SK-N-SH (cell line): Measurements from ENCODE around the gene CADM2. TPM values are rescaled to one million over a fixed set of nuclear protein-coding genes. Genes with fewer than 3 reads are reported as not detected.

ENCODE experiments used
- CTCF ChIA-PET: fragments of 300-600, 350-600 bp; formaldehyde crosslinking; extraction: SDS; loops from one replicate; lab custom pipeline; 2021; lab: Yijun Ruan, JAX
- POLR2A ChIA-PET: fragments of 350-600 bp; sonication (Branson Sonifier 250); formaldehyde crosslinking; extraction: SDS; loops from one replicate; lab custom pipeline; 2020; ENCODE audit warnings: antibody characterized with exemption, inconsistent platforms; lab: Yijun Ruan, JAX
- DNase-seq: peaks from one replicate; pipeline ENCODE4 v3.0.0; 2012
- H2AFZ ChIP-seq: fragments of 200-600 bp; sonication (generic); 2 replicates; pipeline ENCODE4 v1.8.1; 2016; ENCODE audit warnings: antibody characterized with exemption, mild to moderate bottlenecking, low read depth
- H3F3A ChIP-seq: fragments of 200-600 bp; sonication (generic); replicated peaks from 2 replicates; pipeline ENCODE3; 2016; ENCODE audit warnings: antibody characterized with exemption, mild to moderate bottlenecking; ENCODE audit not compliant: insufficient read depth
- H3K27ac ChIP-seq, 2 experiments: fragments of 200-500 bp in 1 of 2; fragments of 200-600 bp in 1 of 2; sonication (Bioruptor generic) in 1 of 2; sonication (generic), shearing (Covaris generic) in 1 of 2; 2 replicates each; pipeline versions ENCODE4 v1.5.1 to v1.6.1; 2014 to 2016; ENCODE audit warnings: low read depth in 2 of 2, inconsistent platforms in 1 of 2, low read length in 1 of 2, mild to moderate bottlenecking in 1 of 2, mixed read lengths in 1 of 2
- H3K27me3 ChIP-seq: fragments of 200-600 bp; sonication (generic), shearing (Covaris generic); 2 replicates; pipeline ENCODE4 v1.6.1; 2016; ENCODE audit warnings: mixed run types; ENCODE audit not compliant: insufficient read depth
- H3K36me3 ChIP-seq, 2 experiments: fragments of 200-500 bp in 1 of 2; fragments of 200-600 bp in 1 of 2; sonication (Bioruptor generic) in 1 of 2; sonication (generic) in 1 of 2; replicated peaks in 1 of 2; 2 replicates each; pipeline versions ENCODE3 to v1.5.1; 2014 to 2016; ENCODE audit warnings: low read length in 1 of 2, mild to moderate bottlenecking in 1 of 2; ENCODE audit not compliant: insufficient read depth in 2 of 2, control insufficient read depth in 1 of 2
- H3K4me1 ChIP-seq, 2 experiments: fragments of 200-500 bp in 1 of 2; fragments of 200-600 bp in 1 of 2; sonication (Bioruptor generic) in 1 of 2; sonication (generic), shearing (Covaris generic) in 1 of 2; 2 replicates each; pipeline versions ENCODE4 v1.5.1 to v1.6.1; 2014 to 2016; ENCODE audit warnings: low read depth in 1 of 2, low read length in 1 of 2, mixed run types in 1 of 2; ENCODE audit not compliant: insufficient read depth in 2 of 2, control insufficient read depth in 1 of 2
- H3K4me2 ChIP-seq: fragments of 200-600 bp; sonication (generic), shearing (Covaris generic); 2 replicates; pipeline ENCODE4 v1.6.1; 2017; ENCODE audit warnings: mixed run types
- H3K4me3 ChIP-seq, 2 experiments: fragments of 200-500 bp in 1 of 2; fragments of 200-600 bp in 1 of 2; sonication (Bioruptor generic) in 1 of 2; sonication (generic), shearing (Covaris generic) in 1 of 2; 2 replicates each; pipeline versions ENCODE4 v1.5.1 to v1.8.1; 2014 to 2016; ENCODE audit warnings: low read depth in 2 of 2, inconsistent platforms in 1 of 2, low read length in 1 of 2, mild to moderate bottlenecking in 1 of 2, mixed read lengths in 1 of 2, moderate library complexity in 1 of 2
- H3K79me2 ChIP-seq: fragments of 200-600 bp; sonication (generic); 2 replicates; pipeline ENCODE4 v1.8.1; 2017; ENCODE audit warnings: mild to moderate bottlenecking; ENCODE audit not compliant: insufficient read depth
- H3K9ac ChIP-seq: fragments of 200-600 bp; sonication (generic); 2 replicates; pipeline ENCODE4 v1.6.1; 2017; ENCODE audit warnings: mixed run types
- H3K9me2 ChIP-seq: fragments of 200-600 bp; sonication (generic); 2 replicates; pipeline ENCODE4 v1.6.1; 2017; ENCODE audit warnings: mixed run types
- H3K9me3 ChIP-seq: fragments of 200-600 bp; sonication (generic); 2 replicates; pipeline ENCODE4 v1.6.1; 2017; ENCODE audit warnings: mixed run types, mild to moderate bottlenecking, moderate library complexity
- H4K20me1 ChIP-seq: fragments of 200-600 bp; sonication (generic); 2 replicates; pipeline ENCODE4 v1.6.1; 2017; ENCODE audit warnings: mild to moderate bottlenecking, mixed run types; ENCODE audit not compliant: insufficient read depth
- CHD2 ChIP-seq: fragments of 150-350 bp; IDR thresholded peaks from 2 replicates; pipeline ENCODE4 v1.6.1; 2018; ENCODE audit warnings: low read length; ENCODE audit not compliant: partially characterized antibody
- ELF1 ChIP-seq: IDR thresholded peaks from 2 replicates; pipeline ENCODE4 v1.4.0; 2012
- EP300 ChIP-seq, 2 experiments: IDR thresholded peaks; 2 replicates each; pipeline versions ENCODE4 v1.4.0 to v1.6.1; 2012; ENCODE audit warnings: borderline replicate concordance in 1 of 2, low read depth in 1 of 2, low read length in 1 of 2
- FOSL2 ChIP-seq: IDR thresholded peaks from 2 replicates; pipeline ENCODE4 v1.4.0; 2012; ENCODE audit warnings: low read depth, mild to moderate bottlenecking, moderate library complexity, borderline replicate concordance
- GATA2 ChIP-seq: sonication (generic); formaldehyde crosslinking; IDR thresholded peaks from 2 replicates; pipeline ENCODE4 v1.5.0; 2020; ENCODE audit warnings: mild to moderate bottlenecking, missing genetic modification reagents
- JUND ChIP-seq: IDR thresholded peaks from 2 replicates; pipeline ENCODE4 v1.4.0; 2012
- MEF2A ChIP-seq: IDR thresholded peaks from 2 replicates; pipeline ENCODE4 v1.4.0; 2012; ENCODE audit warnings: low read depth, borderline replicate concordance
- NRF1 ChIP-seq: IDR thresholded peaks from 2 replicates; pipeline ENCODE4 v1.6.1; 2012; ENCODE audit warnings: low read depth, mild to moderate bottlenecking, low read length
- RAD21 ChIP-seq: IDR thresholded peaks from 2 replicates; pipeline ENCODE4 v1.6.1; 2012; ENCODE audit warnings: mild to moderate bottlenecking, low read length
- RCOR1 ChIP-seq: fragments of 150-350 bp; IDR thresholded peaks from 2 replicates; pipeline ENCODE4 v1.6.1; 2017; ENCODE audit warnings: antibody characterized with exemption, low read length
- RXRA ChIP-seq: IDR thresholded peaks from 2 replicates; pipeline ENCODE4 v1.4.0; 2012; ENCODE audit warnings: low read depth, mild to moderate bottlenecking, borderline replicate concordance
- SMC3 ChIP-seq: IDR thresholded peaks from 2 replicates; pipeline ENCODE4 v1.6.1; 2012; ENCODE audit warnings: low read depth, low read length, improper control_type of control experiment
- TEAD4 ChIP-seq: IDR thresholded peaks from 2 replicates; pipeline ENCODE4 v1.4.0; 2012; ENCODE audit warnings: mild to moderate bottlenecking, borderline replicate concordance; ENCODE audit not compliant: insufficient read depth
- YY1 ChIP-seq: IDR thresholded peaks from 2 replicates; pipeline ENCODE4 v1.4.0; 2012; ENCODE audit warnings: low read depth, mild to moderate bottlenecking
- WGBS: methylation state at CpG from one replicate; pipeline ENCODE4 v1.1.6; 2017; ENCODE audit warnings: low lambda C conversion rate; 5-methylcytosine and 5-hydroxymethylcytosine counted together
- polyA plus RNA-seq, 3 experiments: library from polyadenylated mRNA; depleted of rRNA; stranded (reverse); fragments of >200 nt; gene quantifications; 2 replicates each; pipeline ENCODE4 v1.2.3, GENCODE V29; 2012
- TF ChIP-seq, protein P1 (sequence below): IDR thresholded peaks from 2 replicates; pipeline ENCODE4 v1.4.0; 2012; ENCODE audit warnings: low read depth
- TF ChIP-seq, protein P2 (sequence below): IDR thresholded peaks from 2 replicates; pipeline ENCODE4; 2012
- TF ChIP-seq, protein P3 (sequence below): IDR thresholded peaks from 2 replicates; pipeline ENCODE4 v1.4.0; 2012; ENCODE audit warnings: low read depth, borderline replicate concordance
- TF ChIP-seq, protein P4 (sequence below): fragments of 150-350 bp; IDR thresholded peaks from 2 replicates; pipeline ENCODE4 v1.6.1; 2017; ENCODE audit warnings: antibody characterized with exemption, low read length, low read depth, borderline replicate concordance

CADM2 gene
- polyA plus RNA-seq, 1 of the 3 experiments (the other 2 are of a cell fraction): 0.46 TPM

DNA sequence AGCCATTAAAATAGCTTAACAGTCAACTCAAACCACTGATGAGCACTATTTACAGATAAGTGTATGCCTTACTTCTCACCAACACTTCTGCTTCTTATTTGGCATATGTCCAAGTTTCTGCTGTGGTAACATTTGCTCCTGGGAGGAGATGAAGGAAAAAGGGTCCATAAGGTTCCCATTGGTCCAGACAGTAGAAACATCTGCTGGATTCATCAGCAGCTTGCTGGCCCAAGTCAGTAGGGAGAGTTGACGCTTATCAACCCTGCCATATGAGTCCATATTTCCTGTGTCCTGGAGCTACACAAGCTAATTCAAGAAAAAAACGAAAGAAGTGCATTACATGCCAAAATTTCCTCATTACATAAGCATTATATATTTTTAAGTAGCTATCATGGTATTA, 824.5 kb downstream of the CADM2 start:
- TF ChIP-seq, protein P1, sequence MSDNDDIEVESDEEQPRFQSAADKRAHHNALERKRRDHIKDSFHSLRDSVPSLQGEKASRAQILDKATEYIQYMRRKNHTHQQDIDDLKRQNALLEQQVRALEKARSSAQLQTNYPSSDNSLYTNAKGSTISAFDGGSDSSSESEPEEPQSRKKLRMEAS: no peak
- TF ChIP-seq RAD21 (no peak), YY1 (no peak), EP300 (IDR thresholded peaks at IDR 0.05; ENCODE audit: borderline replicate concordance in 1 of 2, low read depth in 1 of 2, low read length in 1 of 2) (no peak), CHD2 (no peak), RXRA (no peak), RCOR1 (no peak), ELF1 (no peak), TEAD4 (no peak), NRF1 (no peak), MEF2A (no peak), JUND (no peak), GATA2 (CRISPR knock-in tag) (no peak), SMC3 (no peak), FOSL2 (no peak)
- TF ChIP-seq, protein P2, sequence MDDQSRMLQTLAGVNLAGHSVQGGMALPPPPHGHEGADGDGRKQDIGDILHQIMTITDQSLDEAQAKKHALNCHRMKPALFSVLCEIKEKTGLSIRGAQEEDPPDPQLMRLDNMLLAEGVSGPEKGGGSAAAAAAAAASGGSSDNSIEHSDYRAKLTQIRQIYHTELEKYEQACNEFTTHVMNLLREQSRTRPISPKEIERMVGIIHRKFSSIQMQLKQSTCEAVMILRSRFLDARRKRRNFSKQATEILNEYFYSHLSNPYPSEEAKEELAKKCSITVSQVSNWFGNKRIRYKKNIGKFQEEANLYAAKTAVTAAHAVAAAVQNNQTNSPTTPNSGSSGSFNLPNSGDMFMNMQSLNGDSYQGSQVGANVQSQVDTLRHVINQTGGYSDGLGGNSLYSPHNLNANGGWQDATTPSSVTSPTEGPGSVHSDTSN: no peak
- TF ChIP-seq, protein P3, sequence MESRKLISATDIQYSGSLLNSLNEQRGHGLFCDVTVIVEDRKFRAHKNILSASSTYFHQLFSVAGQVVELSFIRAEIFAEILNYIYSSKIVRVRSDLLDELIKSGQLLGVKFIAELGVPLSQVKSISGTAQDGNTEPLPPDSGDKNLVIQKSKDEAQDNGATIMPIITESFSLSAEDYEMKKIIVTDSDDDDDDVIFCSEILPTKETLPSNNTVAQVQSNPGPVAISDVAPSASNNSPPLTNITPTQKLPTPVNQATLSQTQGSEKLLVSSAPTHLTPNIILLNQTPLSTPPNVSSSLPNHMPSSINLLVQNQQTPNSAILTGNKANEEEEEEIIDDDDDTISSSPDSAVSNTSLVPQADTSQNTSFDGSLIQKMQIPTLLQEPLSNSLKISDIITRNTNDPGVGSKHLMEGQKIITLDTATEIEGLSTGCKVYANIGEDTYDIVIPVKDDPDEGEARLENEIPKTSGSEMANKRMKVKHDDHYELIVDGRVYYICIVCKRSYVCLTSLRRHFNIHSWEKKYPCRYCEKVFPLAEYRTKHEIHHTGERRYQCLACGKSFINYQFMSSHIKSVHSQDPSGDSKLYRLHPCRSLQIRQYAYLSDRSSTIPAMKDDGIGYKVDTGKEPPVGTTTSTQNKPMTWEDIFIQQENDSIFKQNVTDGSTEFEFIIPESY: no peak
- TF ChIP-seq, protein P4, sequence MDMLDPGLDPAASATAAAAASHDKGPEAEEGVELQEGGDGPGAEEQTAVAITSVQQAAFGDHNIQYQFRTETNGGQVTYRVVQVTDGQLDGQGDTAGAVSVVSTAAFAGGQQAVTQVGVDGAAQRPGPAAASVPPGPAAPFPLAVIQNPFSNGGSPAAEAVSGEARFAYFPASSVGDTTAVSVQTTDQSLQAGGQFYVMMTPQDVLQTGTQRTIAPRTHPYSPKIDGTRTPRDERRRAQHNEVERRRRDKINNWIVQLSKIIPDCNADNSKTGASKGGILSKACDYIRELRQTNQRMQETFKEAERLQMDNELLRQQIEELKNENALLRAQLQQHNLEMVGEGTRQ: no peak
- 38% methylated on average over 2 of the region's 2 CpGs for WGBS
- Histone ChIP-seq H3K9ac (no peak overlapping the region), H4K20me1 (no peaks in the 10 kb centered on the region), H3K9me3 (no peaks in the 10 kb centered on the region), H3K79me2 (no peaks in the 10 kb centered on the region), H3K4me1 (peaks cover 0 to 2% of the 10 kb centered on the region in 2 experiments; a peak in 1 of 4 replicates), H3K9me2 (no peaks in the 10 kb centered on the region), H3K27me3 (no peaks in the 10 kb centered on the region), H3F3A (no peaks in the 10 kb centered on the region), H2AFZ (no peak overlapping the region), H3K4me3 (no peak overlapping the region), H3K36me3 (no peaks in the 10 kb centered on the region), H3K27ac (no peak overlapping the region), H3K4me2 (no peak overlapping the region)
- ChIA-PET POLR2A (no interaction called here), CTCF (no interaction called here)
- no peak for DNase-seq
